COLO668 (cell line): ENCODE results near the gene FKBP4.

Experiments
- DNase-seq: peaks from one replicate; lab custom pipeline; 2025; ENCODE audit not compliant: unreplicated experiment; lab: John Stamatoyannopoulos, UW

Gene FKBP4

GRCh38 chr12:2812290-2813213, 17.8 kb downstream of the FKBP4 start, which contains the start of gene ITFG2:
TSS of gene ITFG2 (plus strand) at chr12:2812668. CDS start at chr12:2812761, 93 bp downstream.
- peak; percentile 93 for DNase-seq

GRCh38 chr12:2813214-2814185, 18.7 kb downstream of the FKBP4 start:
- peak; percentile 26 for DNase-seq

- no peak for DNase-seq
These were observed 25.0 kb downstream of the FKBP4 start for GRCh38 chr12:2819810-2820209.

- DNase-seq: no peak
These were observed 25.7 kb downstream of the FKBP4 start for GRCh38 chr12:2820432-2820831.

- DNase-seq: no peak
These were observed 28.7 kb downstream of the FKBP4 start for GRCh38 chr12:2823483-2823882.

GRCh38 chr12:2824541-2824940, 29.8 kb downstream of the FKBP4 start:
- DNase-seq: no peak

- DNase-seq: no peak
These were observed 30.4 kb downstream of the FKBP4 start for GRCh38 chr12:2825132-2825531.

GRCh38 chr12:2826036-2826435, 31.3 kb downstream of the FKBP4 start:
- no peak for DNase-seq

- DNase-seq: no peak
These were observed 32.1 kb downstream of the FKBP4 start for GRCh38 chr12:2826721-2827515.

- no peak for DNase-seq
These were observed 34.5 kb downstream of the FKBP4 start for GRCh38 chr12:2829275-2829674.

- no peak for DNase-seq
These were observed 37.9 kb downstream of the FKBP4 start for GRCh38 chr12:2832550-2833127.

- no peak for DNase-seq
These were observed 38.6 kb downstream of the FKBP4 start for GRCh38 chr12:2833327-2833726.

- no peak for DNase-seq
These were observed 39.0 kb downstream of the FKBP4 start for GRCh38 chr12:2833810-2834209.

GRCh38 chr12:2834581-2835491, 40.1 kb downstream of the FKBP4 start, which contains the start of gene NRIP2:
TSS of gene NRIP2 (minus strand) at chr12:2835035. CDS start at chr12:2834983, 52 bp downstream.
- no peak for DNase-seq

- no peak for DNase-seq
These were observed 41.1 kb downstream of the FKBP4 start for GRCh38 chr12:2835691-2836403.

GRCh38 chr12:2836574-2836973, 41.8 kb downstream of the FKBP4 start:
- DNase-seq: no peak

- no peak for DNase-seq
These were observed 46.4 kb downstream of the FKBP4 start for GRCh38 chr12:2841056-2841650.

GRCh38 chr12:2842948-2843347, 48.2 kb downstream of the FKBP4 start:
- DNase-seq: no peak
